GM12872 (cell line): ENCODE data around the gene DCANP1.

Source experiments
- CTCF ChIP-seq: IDR thresholded peaks from 3 replicates; pipeline ENCODE4 v1.5.1; 2011; ENCODE audit warnings: low read depth, mild to moderate bottlenecking, low read length, moderate library complexity; ENCODE audit not compliant: insufficient read depth

DCANP1 gene

GRCh38 chr5:135447298-135447929 lies at the start of gene DCANP1:
DCANP1 (minus strand) TSS chr5:135447348; CDS start chr5:135447108, 240 bp downstream.
- no peak for TF ChIP-seq CTCF

- TF ChIP-seq CTCF = no peak
These were observed 47.0 kb upstream of the DCANP1 start for GRCh38 chr5:135494196-135494595.

- no peak for TF ChIP-seq CTCF
These were observed 46.4 kb upstream of the DCANP1 start for GRCh38 chr5:135493406-135494180.

- TF ChIP-seq CTCF = no peak
These were observed 45.1 kb upstream of the DCANP1 start for GRCh38 chr5:135492319-135492626.

GRCh38 chr5:135491552-135492318 lies 44.6 kb upstream of the DCANP1 start:
- TF ChIP-seq CTCF = no peak

- TF ChIP-seq CTCF = no peak
These were observed 43.9 kb upstream of the DCANP1 start for GRCh38 chr5:135491038-135491551.
